BJ (cell line): ENCODE results near the gene JPT1. TPM values are rescaled to one million over a fixed set of nuclear protein-coding genes. Genes with fewer than 3 reads are reported as not detected.
"Not testable (repeated sequence)": the region's sequence is repeated elsewhere in the genome, so short reads cannot be mapped to it uniquely, and the experiment has no call there.

Source experiments
- CTCF ChIA-PET: fragments of 350-600 bp; formaldehyde crosslinking; extraction: SDS; loops from one replicate; lab custom pipeline; 2021; ENCODE audit warnings: antibody characterized with exemption, inconsistent platforms; lab: Yijun Ruan, JAX
- POLR2A ChIA-PET: fragments of 300-600 bp; sonication (Branson Sonifier 250); formaldehyde crosslinking; extraction: SDS; loops from one replicate; lab custom pipeline; 2021; ENCODE audit warnings: antibody characterized with exemption; lab: Charles Lee
- DNase-seq: peaks from one replicate; pipeline ENCODE4 v3.0.0-alpha.2; 2011; ENCODE audit warnings: low read depth
- H3K27me3 ChIP-seq: 2 replicates; pipeline ENCODE4 v1.6.0; 2011; ENCODE audit warnings: low read length; ENCODE audit not compliant: control insufficient read depth, insufficient read depth
- H3K36me3 ChIP-seq: 2 replicates; pipeline ENCODE4 v1.5.1; 2011; ENCODE audit warnings: low read length; ENCODE audit not compliant: control insufficient read depth, insufficient read depth
- H3K4me3 ChIP-seq: 2 replicates; pipeline ENCODE4 v1.5.1; 2011; ENCODE audit warnings: low read depth, mild to moderate bottlenecking, control low read depth, low read length
- CTCF ChIP-seq: IDR thresholded peaks from 2 replicates; pipeline ENCODE4 v1.5.1; 2011; ENCODE audit warnings: low read depth, mild to moderate bottlenecking, control low read depth, inconsistent platforms, low read length, moderate library complexity; ENCODE audit not compliant: insufficient read depth
- polyA plus RNA-seq: library from polyadenylated mRNA; depleted of rRNA; stranded (reverse); fragments of >200 nt; gene quantifications from 2 replicates; pipeline ENCODE4 v1.2.3, GENCODE V29; 2011

The JPT1 gene
- polyA plus RNA-seq, 1 experiment = 111 TPM

- no peak for DNase-seq
- no peaks in the 10 kb centered on the region for H3K27me3 ChIP-seq
- H3K36me3 ChIP-seq = peaks cover 17% of the 10 kb centered on the region
- CTCF ChIA-PET = interaction anchor here (1.5 to 4.4 kb wide), 3 partner anchors 15 to 22 kb away, joined by 6 to 78 read pairs (median 15); partner anchors contain the start of gene ARMC7
- H3K4me3 ChIP-seq = no peak overlapping the region
- TF ChIP-seq CTCF = no peak
- POLR2A ChIA-PET = no interaction called here
These were observed 21.3 kb downstream of the JPT1 start for GRCh38 chr17:75133001-75133400.

GRCh38 chr17:75132018-75133000 is 22.0 kb downstream of the JPT1 start:
- H3K4me3 ChIP-seq = peak overlapping the region; percentile 66
- peaks cover 17% of the 10 kb centered on the region for H3K36me3 ChIP-seq
- DNase-seq, POLR2A ChIA-PET, H3K27me3 ChIP-seq: not testable (repeated sequence)
- CTCF ChIA-PET = interaction anchor here (0.6 to 4.7 kb wide), 21 partner anchors 8 to 1785 kb away, joined by 3 to 78 read pairs (median 5); partner anchors contain the start of genes ARMC7 and HID1

- CTCF ChIA-PET = interaction anchor here (0.6 to 4.7 kb wide), 29 partner anchors 9 to 1784 kb away, joined by 3 to 78 read pairs (median 4); partner anchors contain the start of genes ARMC7 and HID1
- POLR2A ChIA-PET = interaction anchor here (0.6 kb wide), 1 partner anchor 20 kb away, joined by 3 read pairs; no protein-coding TSS in a partner anchor
These were observed 22.9 kb downstream of the JPT1 start, which contains the start of gene NT5C for GRCh38 chr17:75131278-75132017. Gene NT5C (minus strand): TSS chr17:75131742. CDS start chr17:75131707, 35 bp downstream.

GRCh38 chr17:75130632-75131277 is 23.6 kb downstream of the JPT1 start:
- Histone ChIP-seq H3K4me3 (peak overlapping the region; percentile 66), H3K36me3 (peaks cover 16% of the 10 kb centered on the region), H3K27me3 (no peaks in the 10 kb centered on the region)
- peak; percentile 76 for TF ChIP-seq CTCF
- ChIA-PET CTCF (interaction anchor here (0.6 to 4.7 kb wide), 23 partner anchors 10 to 169 kb away, joined by 3 to 78 read pairs (median 4); partner anchors contain the start of genes ARMC7 and SLC16A5), POLR2A (interaction anchor here (0.6 kb wide), 1 partner anchor 21 kb away, joined by 3 read pairs; no protein-coding TSS in a partner anchor)
- DNase-seq = no peak

More at GRCh38 chr17:75131278-75132017, 22.9 kb downstream of the JPT1 start, which contains the start of gene NT5C:
- Histone ChIP-seq H3K4me3 (peak within 1 kb of the TSS; percentile 66), H3K27me3 (no peaks in the 10 kb centered on the region), H3K36me3 (peaks cover 17% of the 10 kb centered on the region)
- TF ChIP-seq CTCF = peak; percentile 53
- DNase-seq = no peak
